PFSK-1 (cell line): ENCODE data around the gene TAOK1. TPM values are rescaled to one million over a fixed set of nuclear protein-coding genes. Genes with fewer than 3 reads are reported as not detected.

Experiments used
- FOXP2 ChIP-seq: optimal IDR thresholded peaks from 2 replicates; pipeline ENCODE3; 2011; ENCODE audit warnings: borderline replicate concordance, control low read depth, inconsistent platforms; ENCODE audit not compliant: insufficient read depth; ENCODE audit errors: extremely low read length, extremely low read depth
- POLR2AphosphoS5 ChIP-seq: IDR thresholded peaks from 2 replicates; pipeline ENCODE4 v1.6.1; 2012; ENCODE audit warnings: low read depth, mild to moderate bottlenecking, control low read depth, low read length, moderate library complexity
- SIN3A ChIP-seq: IDR thresholded peaks from 2 replicates; pipeline ENCODE4 v1.6.1; 2012; ENCODE audit warnings: mild to moderate bottlenecking, low read length, moderate library complexity, borderline replicate concordance; ENCODE audit not compliant: insufficient read depth
- TAF1 ChIP-seq: IDR thresholded peaks from 2 replicates; pipeline ENCODE4 v1.6.1; 2012; ENCODE audit warnings: low read length, control low read depth, borderline replicate concordance; ENCODE audit not compliant: insufficient read depth
- polyA plus RNA-seq: library from polyadenylated mRNA; unstranded; fragments of >200 nt; gene quantifications from one replicate; pipeline ENCODE4 v1.2.1, GENCODE V29; 2012; ENCODE audit warnings: low read depth, missing spikeins; ENCODE audit not compliant: insufficient read length
- TF ChIP-seq, protein P1 (sequence below), 2 experiments: IDR thresholded peaks; 2 replicates each; pipeline versions ENCODE4 v1.6.1 to v1.8.0; 2011 to 2012; ENCODE audit warnings: low read depth in 2 of 2, low read length in 2 of 2, control low read depth in 1 of 2, inconsistent platforms in 1 of 2, mild to moderate bottlenecking in 1 of 2, moderate library complexity in 1 of 2; ENCODE audit not compliant: insufficient read depth in 1 of 2

Gene TAOK1
- polyA plus RNA-seq = 20.2 TPM

DNA sequence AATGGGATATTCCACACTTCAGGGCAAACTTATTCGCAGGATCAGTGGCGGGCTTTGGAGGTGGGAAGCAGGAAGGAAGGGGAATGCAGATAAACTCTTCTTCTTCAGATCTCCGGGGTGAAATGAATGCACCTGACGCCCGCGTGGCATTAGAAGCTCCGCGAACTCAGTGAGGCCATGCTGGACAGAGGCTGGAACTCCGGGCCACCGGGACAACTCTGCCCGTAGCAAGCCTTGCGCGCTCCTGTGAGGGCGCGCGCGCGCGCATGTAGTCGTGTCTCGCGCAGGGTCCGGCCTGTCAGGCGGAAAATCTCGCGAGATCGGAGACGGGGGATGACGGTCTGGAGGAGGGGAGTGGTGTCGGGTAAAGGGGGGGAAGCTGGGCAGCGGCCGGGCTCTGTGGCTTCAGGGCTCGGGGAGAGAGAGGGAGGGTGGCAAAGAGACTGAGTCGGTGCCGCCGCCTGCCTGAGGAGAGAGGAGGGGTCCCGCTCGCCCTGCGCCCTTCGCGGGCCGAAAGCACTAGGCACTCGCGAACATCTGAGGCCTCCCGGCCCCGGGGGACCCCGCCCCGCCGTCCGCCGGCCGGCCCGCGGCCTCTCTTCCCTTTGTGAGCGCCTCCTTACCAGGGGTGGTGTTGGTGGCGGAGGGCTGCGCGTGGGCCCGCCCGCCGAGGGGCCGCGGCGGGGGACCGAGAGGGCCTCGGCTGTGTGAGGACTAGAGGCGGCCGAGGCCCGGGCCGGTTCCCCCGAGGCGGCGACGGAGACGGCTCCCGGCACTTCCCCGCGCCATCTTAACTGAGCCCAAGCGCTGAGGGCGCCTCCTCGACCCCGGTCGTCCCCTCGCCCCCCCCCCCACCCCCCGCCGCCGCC is at the start of gene TAOK1:
Gene TAOK1 (plus strand): TSS at position 382 of the 869 bp plus-strand sequence. CDS start 61,186 bp downstream, outside the sequence.
- peak; percentile 89 for TF ChIP-seq POLR2AphosphoS5
- TF ChIP-seq TAF1 = peak; percentile 84; the same call in 1 of the 2 replicates
- TF ChIP-seq, protein P1, sequence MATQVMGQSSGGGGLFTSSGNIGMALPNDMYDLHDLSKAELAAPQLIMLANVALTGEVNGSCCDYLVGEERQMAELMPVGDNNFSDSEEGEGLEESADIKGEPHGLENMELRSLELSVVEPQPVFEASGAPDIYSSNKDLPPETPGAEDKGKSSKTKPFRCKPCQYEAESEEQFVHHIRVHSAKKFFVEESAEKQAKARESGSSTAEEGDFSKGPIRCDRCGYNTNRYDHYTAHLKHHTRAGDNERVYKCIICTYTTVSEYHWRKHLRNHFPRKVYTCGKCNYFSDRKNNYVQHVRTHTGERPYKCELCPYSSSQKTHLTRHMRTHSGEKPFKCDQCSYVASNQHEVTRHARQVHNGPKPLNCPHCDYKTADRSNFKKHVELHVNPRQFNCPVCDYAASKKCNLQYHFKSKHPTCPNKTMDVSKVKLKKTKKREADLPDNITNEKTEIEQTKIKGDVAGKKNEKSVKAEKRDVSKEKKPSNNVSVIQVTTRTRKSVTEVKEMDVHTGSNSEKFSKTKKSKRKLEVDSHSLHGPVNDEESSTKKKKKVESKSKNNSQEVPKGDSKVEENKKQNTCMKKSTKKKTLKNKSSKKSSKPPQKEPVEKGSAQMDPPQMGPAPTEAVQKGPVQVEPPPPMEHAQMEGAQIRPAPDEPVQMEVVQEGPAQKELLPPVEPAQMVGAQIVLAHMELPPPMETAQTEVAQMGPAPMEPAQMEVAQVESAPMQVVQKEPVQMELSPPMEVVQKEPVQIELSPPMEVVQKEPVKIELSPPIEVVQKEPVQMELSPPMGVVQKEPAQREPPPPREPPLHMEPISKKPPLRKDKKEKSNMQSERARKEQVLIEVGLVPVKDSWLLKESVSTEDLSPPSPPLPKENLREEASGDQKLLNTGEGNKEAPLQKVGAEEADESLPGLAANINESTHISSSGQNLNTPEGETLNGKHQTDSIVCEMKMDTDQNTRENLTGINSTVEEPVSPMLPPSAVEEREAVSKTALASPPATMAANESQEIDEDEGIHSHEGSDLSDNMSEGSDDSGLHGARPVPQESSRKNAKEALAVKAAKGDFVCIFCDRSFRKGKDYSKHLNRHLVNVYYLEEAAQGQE (IDR thresholded peaks at IDR 0.05; ENCODE audit: insufficient read depth in 1 of 2, low read depth in 2 of 2, low read length in 2 of 2) = peak; percentile 90 to 91
- peak; percentile 79; the same call in 1 of the 2 replicates for TF ChIP-seq SIN3A
- peak; percentile 84 for TF ChIP-seq FOXP2

DNA sequence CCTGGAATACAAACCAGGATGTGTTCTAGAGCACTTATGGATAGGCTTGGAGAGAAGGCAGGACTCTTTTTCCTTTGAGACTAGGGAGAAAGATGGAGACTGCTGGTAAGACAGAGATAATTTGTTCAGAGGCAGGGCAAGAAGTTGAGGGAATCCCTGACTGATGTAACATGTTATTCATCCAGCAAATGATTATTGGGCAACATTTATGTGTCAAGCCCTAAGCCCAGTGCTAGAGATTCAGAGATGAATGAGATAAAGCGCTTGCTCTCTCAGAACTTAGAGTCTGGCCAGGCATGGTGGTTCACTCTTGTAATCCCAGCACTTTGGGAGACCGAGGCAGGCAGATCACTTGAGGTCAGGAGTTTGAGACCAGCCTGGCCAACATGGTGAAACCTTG is 48.4 kb upstream of the TAOK1 start:
- no peak for TF ChIP-seq TAF1
- no peak for TF ChIP-seq FOXP2
- no peak for TF ChIP-seq SIN3A
- TF ChIP-seq, protein P1 (IDR thresholded peaks at IDR 0.05; ENCODE audit: insufficient read depth in 1 of 2, low read depth in 2 of 2, low read length in 2 of 2) = no peak
- no peak for TF ChIP-seq POLR2AphosphoS5

DNA sequence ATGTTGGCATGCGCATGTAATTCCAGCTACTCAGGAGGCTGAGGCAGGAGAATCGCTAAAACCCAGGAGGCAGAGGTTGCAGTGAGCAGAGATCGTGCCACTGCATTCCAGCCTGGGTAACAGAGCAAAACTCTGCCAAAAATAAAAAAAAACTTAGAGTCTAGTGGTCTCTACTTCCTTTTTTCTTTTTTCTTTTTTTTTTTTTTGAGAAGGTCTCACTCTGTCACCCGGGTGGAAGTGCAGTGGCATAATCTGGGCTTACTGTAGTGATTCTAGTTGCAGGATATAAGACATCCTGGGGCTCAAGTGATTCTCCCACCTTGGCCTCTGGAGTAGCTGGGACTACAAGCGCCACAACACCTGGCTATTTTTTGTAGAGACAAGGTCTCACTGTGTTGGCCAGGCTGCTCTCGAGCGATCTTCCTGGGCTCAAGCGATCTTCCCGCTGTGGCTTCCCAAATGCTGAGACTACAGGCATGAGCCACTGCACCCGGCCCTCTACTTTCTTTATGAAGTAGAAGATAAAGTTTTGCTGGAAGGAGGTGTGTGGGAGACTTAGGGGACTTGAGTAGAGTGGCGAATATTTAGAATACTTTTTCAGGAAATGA is 47.9 kb upstream of the TAOK1 start:
- TF ChIP-seq POLR2AphosphoS5 = no peak
- no peak for TF ChIP-seq FOXP2
- TF ChIP-seq, protein P1 (IDR thresholded peaks at IDR 0.05; ENCODE audit: insufficient read depth in 1 of 2, low read depth in 2 of 2, low read length in 2 of 2) = no peak
- TF ChIP-seq TAF1 = no peak
- TF ChIP-seq SIN3A = no peak

DNA sequence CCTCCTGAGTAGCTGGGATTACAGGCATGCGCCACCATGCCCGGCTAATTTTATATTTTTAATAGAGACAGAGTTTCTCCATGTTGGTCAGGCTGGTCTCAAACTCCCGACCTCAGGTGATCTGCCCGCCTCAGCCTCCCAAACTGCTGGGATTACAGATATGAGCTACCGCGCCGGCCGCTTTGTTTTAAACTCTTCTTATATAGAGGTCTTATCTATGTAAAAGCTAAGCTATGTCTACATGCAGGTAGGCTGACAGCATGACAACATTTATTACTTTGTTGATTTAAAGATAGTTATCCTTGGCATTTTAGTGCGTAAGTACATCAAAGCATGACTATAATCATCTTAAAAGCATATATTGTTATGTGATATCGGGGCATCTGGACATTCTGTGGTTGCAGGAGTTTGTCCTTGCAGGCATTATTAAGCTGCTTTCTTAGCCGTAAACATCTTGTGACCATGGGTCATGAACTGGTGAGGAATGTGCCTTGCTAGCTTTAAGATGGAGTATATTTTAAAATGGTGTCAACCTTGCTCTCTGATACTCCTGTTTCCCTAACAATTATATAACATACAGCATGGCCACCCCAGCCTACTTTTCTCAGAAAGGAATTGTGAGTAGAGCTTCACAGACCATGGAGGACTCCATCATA is 45.8 kb upstream of the TAOK1 start:
- TF ChIP-seq, protein P1 (IDR thresholded peaks at IDR 0.05; ENCODE audit: insufficient read depth in 1 of 2, low read depth in 2 of 2, low read length in 2 of 2) = no peak
